Measurements from ENCODE around the gene VEGFB. TPM values are rescaled to one million over a fixed set of nuclear protein-coding genes. Genes with fewer than 3 reads are reported as not detected.

VEGFB gene
- total and polyA plus RNA-seq, 2 of the 8 experiments (the other 6 are each of a cell fraction or from before 2014, with no cell fraction given): 9.3 to 49.6 TPM

DNA sequence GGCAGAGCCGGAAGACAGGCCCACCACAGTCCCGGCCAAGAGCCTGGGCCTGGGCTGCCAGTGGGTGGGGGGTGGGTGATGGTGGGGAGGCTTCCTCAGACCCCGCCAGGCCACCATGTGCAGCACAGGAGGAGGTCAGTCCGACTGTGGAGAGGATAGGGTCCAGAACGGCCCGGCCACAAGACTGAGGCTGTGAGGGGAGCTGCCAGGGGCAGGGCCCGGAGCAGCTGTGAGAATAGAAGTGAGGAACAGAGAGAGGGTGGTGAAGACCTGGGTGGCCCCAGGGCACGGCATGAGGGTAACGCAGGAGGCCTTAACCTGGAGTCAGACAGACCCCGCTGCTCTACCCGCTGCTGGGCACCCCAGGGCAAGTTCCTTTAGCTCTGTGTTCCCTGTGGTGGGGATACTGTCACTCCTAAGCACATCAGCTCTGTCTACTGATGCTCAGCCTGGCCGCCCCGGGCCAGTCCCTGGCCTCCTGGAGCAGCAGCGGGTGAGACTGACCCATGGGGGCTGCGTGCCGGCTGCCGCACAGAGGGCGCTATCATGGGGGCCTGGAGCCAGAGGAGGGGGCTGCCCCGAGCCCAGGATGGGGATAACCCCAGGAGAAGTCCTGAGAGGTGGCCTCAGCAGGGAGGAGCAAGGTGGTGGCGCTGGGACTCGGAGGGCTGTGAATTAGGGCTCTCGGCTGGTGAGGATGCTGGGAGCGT, 26.1 kb upstream of the VEGFB start (continued):
- no peak for TF ChIP-seq KDM1A (IDR thresholded peaks at IDR 0.05; ENCODE audit: borderline replicate concordance, low read length)
- no peak for TF ChIP-seq BACH1 (IDR thresholded peaks at IDR 0.05; ENCODE audit: low read length)
- TF ChIP-seq TBP (IDR thresholded peaks at IDR 0.05; ENCODE audit: low read depth, low read length): no peak
- no peak for TF ChIP-seq MAFK (IDR thresholded peaks at IDR 0.05; ENCODE audit: low read depth, low read length)
- no peak for TF ChIP-seq CTBP2 (IDR thresholded peaks at IDR 0.05; ENCODE audit: borderline replicate concordance, insufficient read depth, insufficient read length, low read length)
- no peak for TF ChIP-seq SRF (IDR thresholded peaks at IDR 0.05; ENCODE audit: low read depth, low read length)

All from H1 (cell line).